T1000 (cell line): ENCODE data around the gene TMEM267.
"Not testable (repeated sequence)": the region's sequence is repeated elsewhere in the genome, so short reads cannot be mapped to it uniquely, and the experiment has no call there.

Experiments
- DNase-seq: peaks from one replicate; lab custom pipeline; 2025; ENCODE audit warnings: mixed read lengths; lab: John Stamatoyannopoulos, UW

TMEM267 gene

GRCh38 chr5:43456556-43456955 lies 27.1 kb downstream of the TMEM267 start:
- DNase-seq: no peak

GRCh38 chr5:43441575-43441974 lies 42.1 kb downstream of the TMEM267 start:
- not testable (repeated sequence) for DNase-seq

- no peak for DNase-seq
Observed at GRCh38 chr5:43437062-43437660, 46.5 kb downstream of the TMEM267 start.

GRCh38 chr5:43433382-43433781 lies 50.3 kb downstream of the TMEM267 start:
- DNase-seq: no peak

- DNase-seq: no peak
Observed at GRCh38 chr5:43432486-43433375, 50.9 kb downstream of the TMEM267 start.

GRCh38 chr5:43429706-43430105 lies 54.0 kb downstream of the TMEM267 start:
- DNase-seq: no peak

- DNase-seq: no peak
Observed at GRCh38 chr5:43429016-43429415, 54.6 kb downstream of the TMEM267 start.

- no peak for DNase-seq
Observed at GRCh38 chr5:43427306-43427705, 56.4 kb downstream of the TMEM267 start.

GRCh38 chr5:43425983-43426382 lies 57.7 kb downstream of the TMEM267 start:
- DNase-seq: no peak

- DNase-seq: not testable (repeated sequence)
Observed at GRCh38 chr5:43423086-43423485, 60.6 kb downstream of the TMEM267 start.

- DNase-seq: no peak
Observed at GRCh38 chr5:43422143-43422542, 61.5 kb downstream of the TMEM267 start.

- no peak for DNase-seq
Observed at GRCh38 chr5:43421450-43422133, 62.1 kb downstream of the TMEM267 start.

- no peak for DNase-seq
Observed at GRCh38 chr5:43420241-43420640, 63.4 kb downstream of the TMEM267 start.

GRCh38 chr5:43418561-43418960 lies 65.1 kb downstream of the TMEM267 start:
- DNase-seq: no peak

- no peak for DNase-seq
Observed at GRCh38 chr5:43416803-43417394, 66.8 kb downstream of the TMEM267 start.

- no peak for DNase-seq
Observed at GRCh38 chr5:43415935-43416802, 67.5 kb downstream of the TMEM267 start.

GRCh38 chr5:43413966-43414365 lies 69.7 kb downstream of the TMEM267 start:
- DNase-seq: no peak

- no peak for DNase-seq
Observed at GRCh38 chr5:43412644-43413043, 71.0 kb downstream of the TMEM267 start.

GRCh38 chr5:43412156-43412555 lies 71.5 kb downstream of the TMEM267 start, which contains the start of gene CCL28:
Gene CCL28, minus strand, starts transcription at chr5:43412391. Its CDS starts 75 bp downstream, at chr5:43412316.
- no peak for DNase-seq

- no peak for DNase-seq
Observed at GRCh38 chr5:43411495-43411894, 72.2 kb downstream of the TMEM267 start.

GRCh38 chr5:43410414-43410813 lies 73.3 kb downstream of the TMEM267 start:
- DNase-seq: no peak
